HPDE6-E6E7 (cell line): ENCODE measurements around the gene SNX22.

ENCODE experiments used
- DNase-seq: peaks from one replicate; pipeline ENCODE4 v3.0.0; 2011; ENCODE audit warnings: missing footprints; ENCODE audit errors: extremely low spot score

The SNX22 gene

DNA sequence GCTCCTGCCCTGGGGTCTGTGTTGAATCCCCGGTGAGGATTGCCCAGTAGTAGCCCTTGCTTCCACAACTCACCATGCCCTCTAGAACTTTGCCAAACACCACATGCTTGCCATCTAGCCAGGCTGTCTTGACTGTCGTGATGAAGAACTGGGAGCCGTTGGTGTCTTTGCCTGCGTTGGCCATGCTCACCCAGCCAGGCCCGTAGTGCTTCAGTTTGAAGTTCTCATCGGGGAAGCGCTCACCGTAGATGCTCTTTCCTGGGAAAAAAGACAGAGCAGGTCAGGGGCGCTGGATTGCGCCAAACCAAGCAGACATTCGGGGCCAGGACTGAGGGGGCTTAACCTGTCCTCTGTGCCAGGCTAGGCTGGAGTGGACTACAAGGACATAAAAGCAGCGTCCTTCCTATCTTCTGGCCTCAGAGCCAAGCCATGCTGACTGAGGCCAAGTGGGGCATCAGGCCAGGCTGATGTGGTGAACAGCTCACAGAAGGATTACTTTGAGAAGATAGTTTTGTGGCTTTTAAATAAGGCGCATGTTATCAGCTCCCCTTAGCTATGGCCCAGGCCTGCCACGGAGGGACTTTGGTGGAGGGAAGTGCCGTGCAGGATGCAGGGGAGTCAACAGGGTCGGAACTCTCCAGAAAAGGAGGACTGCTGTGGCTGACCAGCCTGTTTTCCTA is 5.3 kb downstream of the SNX22 start:
- no peak for DNase-seq

- no peak for DNase-seq
Measured at GRCh38 chr15:64157599-64158125, 6.1 kb downstream of the SNX22 start.

- no peak for DNase-seq
Measured at GRCh38 chr15:64158363-64159134, 7.0 kb downstream of the SNX22 start.

GRCh38 chr15:64161688-64162477 is 10.4 kb downstream of the SNX22 start:
- no peak for DNase-seq

GRCh38 chr15:64162478-64162868 is 10.9 kb downstream of the SNX22 start:
- DNase-seq, result peak; percentile 21

- DNase-seq, result peak; percentile 97
Measured at GRCh38 chr15:64162869-64163658, 11.5 kb downstream of the SNX22 start, which contains the start of gene PPIB. Gene PPIB (minus strand): TSS chr15:64163022. CDS start chr15:64162986, 36 bp downstream.

DNA sequence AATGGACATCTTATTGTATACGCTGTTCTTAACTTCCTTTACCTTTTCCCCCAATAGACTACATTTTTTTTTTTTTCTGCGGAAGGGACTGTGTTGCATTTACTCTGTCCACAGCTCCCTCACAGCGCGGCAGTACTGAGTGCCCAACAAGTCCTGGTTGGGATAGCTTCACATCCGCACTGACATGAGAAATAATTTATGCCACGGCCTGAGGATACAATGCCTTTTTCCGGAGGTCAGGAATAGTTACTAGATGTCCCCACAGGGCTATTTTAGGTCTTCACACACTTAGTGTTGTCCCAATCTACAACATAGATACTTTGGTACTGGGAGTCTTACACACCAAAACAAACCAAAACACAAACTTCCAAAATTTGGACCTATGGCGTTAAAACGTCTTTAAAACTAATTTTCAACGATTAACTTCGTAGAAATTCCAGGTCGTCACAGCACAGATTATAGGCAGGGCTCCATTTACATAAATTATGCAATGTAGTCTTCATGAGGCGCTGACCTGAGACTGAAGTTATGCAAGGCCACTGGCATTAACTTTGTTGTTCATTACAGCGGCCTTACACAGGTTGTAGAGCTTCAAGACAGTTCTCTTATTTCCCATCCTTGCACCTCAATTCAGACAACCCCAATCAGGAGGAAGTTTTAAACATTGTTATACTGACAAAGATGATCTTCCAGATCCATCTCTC is 12.3 kb downstream of the SNX22 start:
- no peak for DNase-seq

- no peak for DNase-seq
Measured at GRCh38 chr15:64164436-64164835, 12.9 kb downstream of the SNX22 start.

DNA sequence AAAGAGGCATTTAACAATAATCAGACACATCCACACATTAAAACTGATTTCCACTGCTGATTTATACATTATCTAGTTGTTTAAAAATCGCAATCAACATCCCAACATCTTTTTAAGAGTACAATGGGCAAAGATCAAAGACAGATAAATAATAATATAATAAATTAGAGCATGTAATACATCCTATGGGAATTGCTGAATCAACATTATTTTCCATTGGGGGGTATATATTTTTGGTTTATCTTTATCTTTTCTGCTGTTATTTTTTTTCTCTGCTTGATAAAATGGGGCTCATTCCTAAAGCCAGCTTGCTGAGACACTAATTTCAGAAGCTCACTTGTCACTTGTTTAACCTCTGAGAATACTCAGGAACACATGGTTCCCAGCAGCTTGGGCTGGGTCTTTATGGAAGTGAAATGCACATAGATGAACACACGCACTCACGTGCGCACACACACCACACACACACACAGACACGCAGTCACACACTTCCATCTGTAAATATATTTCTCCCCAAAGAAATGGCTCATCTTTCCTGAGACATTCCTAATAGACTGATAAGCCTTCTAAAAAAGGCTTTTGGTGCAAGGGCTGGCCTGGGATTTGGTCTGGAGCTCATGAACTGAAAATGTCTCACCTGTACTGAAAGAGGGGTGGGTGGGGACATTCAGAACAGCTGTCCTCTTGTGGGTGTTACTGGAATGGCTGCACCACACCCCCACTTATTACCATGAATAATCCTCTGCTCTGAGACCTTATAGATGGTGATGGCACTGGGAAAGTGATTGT is 14.8 kb downstream of the SNX22 start:
- DNase-seq, result no peak

GRCh38 chr15:64180235-64180824 is 28.8 kb downstream of the SNX22 start:
- DNase-seq, result no peak

DNA sequence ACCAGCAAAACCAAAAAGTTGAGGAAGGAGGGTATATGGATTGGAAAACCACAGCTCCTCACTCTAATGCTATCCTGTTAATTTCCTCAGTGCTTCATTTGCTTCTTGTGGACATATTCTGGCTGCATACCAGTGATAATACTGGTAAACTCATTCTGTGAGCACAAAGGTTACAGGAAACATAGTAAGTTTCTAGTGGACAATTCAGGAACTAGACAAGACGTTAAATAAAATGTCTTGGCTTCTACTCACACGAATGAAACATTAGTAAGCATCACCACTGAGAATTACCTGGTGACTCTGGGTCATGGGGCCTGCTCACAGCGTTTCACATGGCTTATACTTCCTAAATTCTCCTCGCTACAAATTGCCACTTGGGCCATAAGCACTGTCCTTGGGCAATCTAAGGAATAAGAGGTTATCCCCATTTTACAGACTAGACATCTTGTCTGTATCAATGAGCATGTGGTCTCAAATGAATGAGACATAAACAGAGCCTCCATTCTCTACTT is 31.4 kb downstream of the SNX22 start:
- DNase-seq, result no peak

DNA sequence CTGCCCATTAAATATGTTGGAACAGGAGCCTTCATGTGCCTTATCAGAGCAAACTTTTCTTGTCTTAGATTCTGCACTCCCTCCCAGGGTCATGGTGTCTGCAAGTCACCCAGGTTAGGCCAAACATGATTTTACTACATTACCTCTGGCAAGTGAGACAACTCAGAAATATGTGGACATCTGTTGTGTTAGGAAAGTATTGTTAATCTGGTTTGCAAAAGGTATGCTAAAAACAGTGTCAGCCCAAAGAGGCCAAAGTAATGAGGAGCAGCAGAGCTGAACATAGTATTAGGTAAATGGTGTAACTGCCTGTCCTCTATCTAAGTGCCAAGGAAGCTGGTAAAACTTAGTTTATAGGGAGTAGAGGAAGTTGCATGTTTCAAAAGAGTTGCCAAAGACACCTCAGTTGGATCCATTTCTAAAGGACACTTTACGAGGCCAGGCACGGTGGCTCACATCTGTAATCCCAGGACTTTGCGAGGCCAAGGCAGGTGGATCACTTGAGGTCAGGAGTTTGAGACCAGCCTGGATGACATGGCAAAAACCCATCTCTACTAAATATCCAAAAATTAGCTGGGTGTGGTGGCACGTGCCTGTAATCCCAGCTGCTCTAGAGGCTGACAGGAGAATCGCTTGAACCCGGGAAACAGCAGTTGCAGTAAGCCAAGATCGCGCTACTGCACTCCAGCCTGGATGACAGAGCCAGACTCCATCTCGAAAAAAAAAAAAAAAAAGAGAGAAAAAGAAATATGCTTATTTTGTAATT is 33.8 kb downstream of the SNX22 start:
- DNase-seq, result no peak

- DNase-seq, result peak; percentile 83
Measured at GRCh38 chr15:64187396-64188191, 36.1 kb downstream of the SNX22 start.

GRCh38 chr15:64191971-64192830 is 40.7 kb downstream of the SNX22 start:
- DNase-seq, result no peak

DNA sequence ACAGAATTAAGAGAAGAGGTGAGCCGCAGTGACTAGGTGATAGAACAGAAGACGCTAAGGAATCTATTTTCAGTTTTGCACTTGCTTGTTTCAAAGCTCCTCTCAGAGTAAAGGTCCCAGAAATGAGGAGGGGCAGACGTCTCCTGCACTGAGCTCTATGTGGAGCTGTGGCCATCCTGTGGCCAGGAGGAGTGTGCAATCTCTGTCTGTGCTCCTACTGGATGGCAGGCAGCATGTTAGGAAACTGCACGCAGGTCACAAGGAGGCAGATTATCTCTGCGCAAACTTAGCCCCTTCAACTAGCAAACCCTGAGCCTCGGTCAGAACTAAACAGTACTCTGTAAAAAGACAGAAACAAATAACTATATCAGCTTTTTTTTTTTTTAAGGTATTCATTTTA is 42.4 kb downstream of the SNX22 start:
- DNase-seq, result no peak

DNA sequence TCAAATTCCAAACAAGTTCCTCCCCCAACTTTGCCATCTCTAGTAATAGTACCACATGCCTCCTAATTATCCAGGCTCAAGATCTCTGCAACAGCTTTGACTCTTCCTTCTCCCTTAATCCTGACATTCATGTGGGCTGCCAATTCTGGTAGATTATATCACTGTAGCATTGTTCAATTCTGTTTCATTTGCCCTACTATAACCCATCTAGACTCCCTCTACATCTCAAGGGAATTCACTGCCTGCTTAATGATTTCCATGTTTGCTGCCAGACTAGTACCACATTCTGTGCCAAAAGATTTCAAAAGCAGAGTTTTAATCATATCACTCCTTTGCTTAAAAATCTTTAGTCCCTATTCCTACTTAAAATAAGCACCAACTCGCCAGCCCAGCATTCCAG is 45.9 kb downstream of the SNX22 start:
- no peak for DNase-seq

- DNase-seq, result no peak
Measured at GRCh38 chr15:64205202-64205601, 53.7 kb downstream of the SNX22 start.
